Kidney epithelial cell (primary cell): ENCODE data around the gene TBL1X. TPM values are rescaled to one million over a fixed set of nuclear protein-coding genes. Genes with fewer than 3 reads are reported as not detected.

Experiments
- DNase-seq: peaks from one replicate; pipeline ENCODE4 v3.0.0-alpha.2; 2010; ENCODE audit warnings: low read depth
- H3K27me3 ChIP-seq: 2 replicates; pipeline ENCODE4 v1.6.0; 2011; ENCODE audit warnings: low read length; ENCODE audit not compliant: control insufficient read depth, insufficient read depth
- H3K36me3 ChIP-seq: 2 replicates; pipeline ENCODE4 v1.5.1; 2011; ENCODE audit warnings: low read length; ENCODE audit not compliant: control insufficient read depth, insufficient read depth
- H3K4me3 ChIP-seq: 2 replicates; pipeline ENCODE4 v1.5.1; 2011; ENCODE audit warnings: low read depth, mild to moderate bottlenecking, control low read depth, low read length
- total RNA-seq: library from RNA; depleted of rRNA; stranded (reverse); fragments of >200 nt; gene quantifications from 2 replicates; pipeline ENCODE4 v1.2.3, GENCODE V29; 2015
- TF ChIP-seq, protein P1 (sequence below): IDR thresholded peaks from 2 replicates; pipeline ENCODE4 v1.5.1; 2011; ENCODE audit warnings: mild to moderate bottlenecking, moderate library complexity, low read length, control low read depth, inconsistent platforms; ENCODE audit not compliant: insufficient read depth, poor library complexity, severe bottlenecking

TBL1X gene
- total RNA-seq, 1 donor from 2014 or later: 25.9 TPM

DNA sequence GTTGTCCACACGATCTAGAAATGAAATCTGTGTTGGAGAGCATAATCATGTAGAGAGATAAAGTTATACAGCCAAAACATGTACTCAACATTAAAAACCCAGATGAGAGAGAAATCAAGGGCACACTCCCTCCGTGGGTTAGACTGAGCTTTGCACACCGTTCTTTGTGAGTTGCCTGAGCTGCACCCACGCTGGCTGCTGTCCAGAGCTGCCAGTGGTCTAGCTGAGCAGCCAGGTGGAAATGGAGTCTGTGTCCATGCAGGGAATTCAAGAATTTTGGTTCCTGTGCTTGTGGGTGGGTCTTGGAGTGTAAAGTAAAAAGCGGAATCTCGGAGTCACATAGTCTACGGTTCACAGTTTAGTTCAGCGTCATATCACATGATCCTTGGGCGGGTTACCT lies 216.2 kb downstream of the TBL1X start:
- H3K36me3 ChIP-seq: peaks cover 2% of the 10 kb centered on the region
- no peaks in the 10 kb centered on the region for H3K27me3 ChIP-seq
- no peak overlapping the region for H3K4me3 ChIP-seq
- TF ChIP-seq, protein P1, sequence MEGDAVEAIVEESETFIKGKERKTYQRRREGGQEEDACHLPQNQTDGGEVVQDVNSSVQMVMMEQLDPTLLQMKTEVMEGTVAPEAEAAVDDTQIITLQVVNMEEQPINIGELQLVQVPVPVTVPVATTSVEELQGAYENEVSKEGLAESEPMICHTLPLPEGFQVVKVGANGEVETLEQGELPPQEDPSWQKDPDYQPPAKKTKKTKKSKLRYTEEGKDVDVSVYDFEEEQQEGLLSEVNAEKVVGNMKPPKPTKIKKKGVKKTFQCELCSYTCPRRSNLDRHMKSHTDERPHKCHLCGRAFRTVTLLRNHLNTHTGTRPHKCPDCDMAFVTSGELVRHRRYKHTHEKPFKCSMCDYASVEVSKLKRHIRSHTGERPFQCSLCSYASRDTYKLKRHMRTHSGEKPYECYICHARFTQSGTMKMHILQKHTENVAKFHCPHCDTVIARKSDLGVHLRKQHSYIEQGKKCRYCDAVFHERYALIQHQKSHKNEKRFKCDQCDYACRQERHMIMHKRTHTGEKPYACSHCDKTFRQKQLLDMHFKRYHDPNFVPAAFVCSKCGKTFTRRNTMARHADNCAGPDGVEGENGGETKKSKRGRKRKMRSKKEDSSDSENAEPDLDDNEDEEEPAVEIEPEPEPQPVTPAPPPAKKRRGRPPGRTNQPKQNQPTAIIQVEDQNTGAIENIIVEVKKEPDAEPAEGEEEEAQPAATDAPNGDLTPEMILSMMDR: no peak
- no peak for DNase-seq

GRCh38 chrX:9681422-9681821 lies 216.6 kb downstream of the TBL1X start:
- DNase-seq: no peak
- H3K36me3 ChIP-seq: peaks cover 2% of the 10 kb centered on the region
- H3K27me3 ChIP-seq: no peaks in the 10 kb centered on the region
- TF ChIP-seq, protein P1: no peak
- no peak overlapping the region for H3K4me3 ChIP-seq

DNA sequence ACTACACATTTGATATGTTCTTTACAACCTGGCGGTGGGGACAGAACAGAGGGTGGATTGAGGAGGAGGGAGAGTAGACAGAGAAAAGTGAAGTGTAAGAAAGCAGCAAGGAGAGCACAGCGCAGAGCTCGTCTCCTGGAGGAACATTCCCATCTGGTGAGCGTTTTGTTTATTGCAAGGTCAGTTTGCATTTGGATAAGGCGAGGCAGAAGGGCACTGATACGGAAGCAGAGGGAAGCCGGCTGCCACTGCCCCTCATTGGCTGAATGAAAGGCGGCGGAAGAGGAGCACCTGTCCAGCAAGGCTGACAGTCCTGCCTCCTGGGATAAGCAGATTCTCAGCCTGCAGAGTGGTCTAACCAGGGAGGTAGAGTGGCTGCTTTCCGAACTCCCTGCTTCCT lies 217.6 kb downstream of the TBL1X start:
- Histone ChIP-seq H3K27me3 (no peaks in the 10 kb centered on the region), H3K4me3 (no peak overlapping the region), H3K36me3 (peaks cover 2% of the 10 kb centered on the region)
- no peak for DNase-seq
- TF ChIP-seq, protein P1: no peak

DNA sequence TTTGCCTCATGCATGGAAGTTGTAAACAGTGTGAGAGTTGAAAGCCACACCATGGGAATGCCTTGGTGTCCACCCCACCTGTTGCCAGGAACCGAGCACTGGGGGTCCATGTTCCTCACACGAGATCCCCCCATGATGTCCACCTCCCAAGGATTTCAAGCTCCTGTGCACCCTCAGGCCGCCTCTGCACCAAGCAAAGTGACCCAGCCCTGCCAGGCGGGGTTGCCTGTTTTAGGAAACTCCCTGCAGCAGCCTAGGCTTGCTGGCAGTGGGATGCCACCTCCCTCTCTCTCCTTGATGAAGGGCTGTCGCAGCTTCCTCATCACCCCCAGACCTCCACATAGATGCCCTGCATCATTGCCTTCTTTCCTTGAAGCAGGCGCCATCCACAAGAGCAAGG lies 218.0 kb downstream of the TBL1X start:
- TF ChIP-seq, protein P1: no peak
- no peak overlapping the region for H3K4me3 ChIP-seq

GRCh38 chrX:9683350-9683749 lies 218.5 kb downstream of the TBL1X start:
- peaks cover 2% of the 10 kb centered on the region for H3K36me3 ChIP-seq
- H3K4me3 ChIP-seq: no peak overlapping the region
- H3K27me3 ChIP-seq: no peaks in the 10 kb centered on the region
- DNase-seq: no peak
- TF ChIP-seq, protein P1: no peak

More for the DNA sequence above, 218.0 kb downstream of the TBL1X start:
- peaks cover 2% of the 10 kb centered on the region for H3K36me3 ChIP-seq
- DNase-seq: no peak
- H3K27me3 ChIP-seq: no peaks in the 10 kb centered on the region

- DNase-seq: no peak
- Histone ChIP-seq H3K27me3 (no peaks in the 10 kb centered on the region), H3K4me3 (no peak overlapping the region), H3K36me3 (no peaks in the 10 kb centered on the region)
- TF ChIP-seq, protein P1: no peak
Measured at GRCh38 chrX:9687899-9688298, 223.0 kb downstream of the TBL1X start.
